Prostate gland (tissue), 2 donors: ENCODE measurements around the gene PWWP2B.

Experiments used
- POLR2AphosphoS5 ChIP-seq: sonication (generic); formaldehyde crosslinking; IDR thresholded peaks from one replicate; pipeline ENCODE4 v1.6.1; 2017; ENCODE audit warnings: antibody characterized with exemption
- TF ChIP-seq, protein P1 (sequence below), 4 experiments: fragments of 200-600 bp in 2 of 4; fragments of 450-650 bp in 2 of 4; sonication (generic) in 2 of 4; IDR thresholded peaks; 1 replicate in 3 of 4; 2 replicates in 1 of 4; pipeline ENCODE4 v1.5.1; 2016 to 2019; ENCODE audit warnings: antibody characterized with exemption in 4 of 4, mild to moderate bottlenecking in 2 of 4, moderate library complexity in 2 of 4

DNA sequence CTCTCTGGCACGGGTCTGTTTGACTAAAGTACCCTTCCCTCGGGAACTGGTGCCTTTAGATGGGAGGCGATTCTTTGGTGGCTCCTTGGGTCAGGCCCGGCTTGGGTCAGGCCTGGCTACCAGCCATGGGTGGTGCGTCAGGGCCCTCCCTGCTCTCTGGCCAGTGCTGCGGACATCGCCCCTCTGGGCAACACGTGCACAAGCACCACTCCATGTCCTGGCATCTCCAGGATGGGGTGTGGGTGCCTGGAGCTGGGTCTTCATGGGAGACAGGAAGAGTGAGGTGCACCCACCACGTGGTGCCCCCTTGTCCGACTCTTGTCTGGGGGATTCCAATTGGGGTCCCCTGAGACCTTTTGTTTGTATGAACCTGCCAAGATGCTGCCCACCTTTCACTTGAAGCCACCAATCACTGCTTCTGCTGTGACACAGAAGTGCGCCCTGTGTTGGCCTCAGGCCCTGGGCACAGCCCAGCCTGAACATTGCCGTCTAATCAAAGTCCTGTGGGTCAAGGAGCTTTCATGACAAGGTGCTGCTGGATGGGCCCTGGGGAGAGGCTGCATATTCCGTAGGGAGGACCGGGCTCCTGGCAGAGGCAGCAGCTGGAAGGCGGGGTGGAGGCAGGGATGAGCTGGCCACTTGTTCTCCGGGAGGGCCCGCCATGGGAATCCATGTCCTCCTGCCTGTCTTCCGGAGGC lies 11.1 kb upstream of the PWWP2B start:
- TF ChIP-seq POLR2AphosphoS5: no peak
- TF ChIP-seq, protein P1, sequence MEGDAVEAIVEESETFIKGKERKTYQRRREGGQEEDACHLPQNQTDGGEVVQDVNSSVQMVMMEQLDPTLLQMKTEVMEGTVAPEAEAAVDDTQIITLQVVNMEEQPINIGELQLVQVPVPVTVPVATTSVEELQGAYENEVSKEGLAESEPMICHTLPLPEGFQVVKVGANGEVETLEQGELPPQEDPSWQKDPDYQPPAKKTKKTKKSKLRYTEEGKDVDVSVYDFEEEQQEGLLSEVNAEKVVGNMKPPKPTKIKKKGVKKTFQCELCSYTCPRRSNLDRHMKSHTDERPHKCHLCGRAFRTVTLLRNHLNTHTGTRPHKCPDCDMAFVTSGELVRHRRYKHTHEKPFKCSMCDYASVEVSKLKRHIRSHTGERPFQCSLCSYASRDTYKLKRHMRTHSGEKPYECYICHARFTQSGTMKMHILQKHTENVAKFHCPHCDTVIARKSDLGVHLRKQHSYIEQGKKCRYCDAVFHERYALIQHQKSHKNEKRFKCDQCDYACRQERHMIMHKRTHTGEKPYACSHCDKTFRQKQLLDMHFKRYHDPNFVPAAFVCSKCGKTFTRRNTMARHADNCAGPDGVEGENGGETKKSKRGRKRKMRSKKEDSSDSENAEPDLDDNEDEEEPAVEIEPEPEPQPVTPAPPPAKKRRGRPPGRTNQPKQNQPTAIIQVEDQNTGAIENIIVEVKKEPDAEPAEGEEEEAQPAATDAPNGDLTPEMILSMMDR (IDR thresholded peaks at IDR 0.05): no peak
